ENCODE data around the gene SNCA. TPM values are rescaled to one million over a fixed set of nuclear protein-coding genes. Genes with fewer than 3 reads are reported as not detected.

SNCA gene
- 0.13 to 0.48 TPM (median 0.23 TPM) in 3 of 5 replicates, not detected in the others for total RNA-seq (2022; extraction: Qiagen RNA extraction)

GRCh38 chr4:89836897-89837384 lies at the start of gene SNCA:
Gene SNCA, minus strand, starts transcription at chr4:89837161. Its CDS starts 1,494 bp downstream, at chr4:89835667.

Other genes starting within 250 kb of the SNCA start
- not detected in 5 replicates for gene MMRN1, start 57.7 kb upstream of the SNCA start, total RNA-seq (2022; extraction: Qiagen RNA extraction)

All from A549 treated with Mapracorat at 1 μM for 4 hours (cell line).